Endothelial cell (in vitro differentiated cells): ENCODE measurements around the gene KRTAP22-2. TPM values are rescaled to one million over a fixed set of nuclear protein-coding genes. Genes with fewer than 3 reads are reported as not detected.

Experiments
- DNase-seq: peaks from one replicate; pipeline ENCODE4 v3.0.0; 2021; ENCODE audit warnings: low spot score
- H3K27ac Mint-ChIP-seq: one replicate; pipeline ENCODE4 v1.8.0; 2021; ENCODE audit warnings: mixed read lengths, inconsistent platforms; ENCODE audit not compliant: unreplicated experiment
- H3K27me3 Mint-ChIP-seq: one replicate; pipeline ENCODE4 v1.8.0; 2021; ENCODE audit warnings: mild to moderate bottlenecking, moderate library complexity, mixed read lengths, inconsistent platforms; ENCODE audit not compliant: unreplicated experiment
- H3K36me3 Mint-ChIP-seq: one replicate; pipeline ENCODE4 v1.8.0; 2021; ENCODE audit warnings: mild to moderate bottlenecking, low read depth, mixed read lengths, inconsistent platforms; ENCODE audit not compliant: unreplicated experiment
- H3K4me1 Mint-ChIP-seq: one replicate; pipeline ENCODE4 v1.8.0; 2021; ENCODE audit warnings: mild to moderate bottlenecking, mixed read lengths, inconsistent platforms; ENCODE audit not compliant: unreplicated experiment
- H3K4me3 Mint-ChIP-seq: one replicate; pipeline ENCODE4 v1.8.0; 2021; ENCODE audit warnings: mild to moderate bottlenecking, mixed read lengths, inconsistent platforms; ENCODE audit not compliant: unreplicated experiment
- H3K9me3 Mint-ChIP-seq: one replicate; pipeline ENCODE4 v1.8.0; 2021; ENCODE audit warnings: mixed read lengths, inconsistent platforms; ENCODE audit not compliant: unreplicated experiment
- CTCF ChIP-seq: fragments of 200-600 bp; sonication (generic); IDR thresholded peaks from one replicate; pipeline ENCODE4 v1.5.0; 2021; ENCODE audit warnings: antibody characterized with exemption; ENCODE audit not compliant: unreplicated experiment
- long read RNA-seq: library from polyadenylated mRNA; unstranded; transcript quantifications from one replicate; pipeline ENCODE4 v2.0.0, GENCODE V29; 2020; ENCODE audit not compliant: unreplicated experiment
- total RNA-seq: library from RNA; stranded (reverse); fragmentation: NEBNext Ultra II Directional; extraction: Animal tissue kit (Norgen Biotek cat#: 25700); gene quantifications from one replicate; pipeline ENCODE4 v1.2.1, GENCODE V29; 2021; ENCODE audit not compliant: unreplicated experiment

The KRTAP22-2 gene
- not detected for total RNA-seq
- long read RNA-seq = 0 reads

GRCh38 chr21:30590297-30590696, at the start of gene KRTAP22-2:
KRTAP22-2 (minus strand) TSS chr21:30590397.
- Mint-ChIP-seq H3K4me3 (no peak within 1 kb of the TSS), H3K27me3 (no peaks in the 10 kb centered on the region), H3K9me3 (no peaks in the 10 kb centered on the region), H3K36me3 (no peaks in the 10 kb centered on the region), H3K4me1 (no peaks in the 10 kb centered on the region), H3K27ac (no peak within 1 kb of the TSS)
- DNase-seq = no peak
- TF ChIP-seq CTCF = no peak

- no peak overlapping the region for H3K4me3 Mint-ChIP-seq
- DNase-seq = no peak
- H3K4me1 Mint-ChIP-seq = no peaks in the 10 kb centered on the region
- H3K9me3 Mint-ChIP-seq = no peaks in the 10 kb centered on the region
- no peaks in the 10 kb centered on the region for H3K27me3 Mint-ChIP-seq
- no peak overlapping the region for H3K27ac Mint-ChIP-seq
- H3K36me3 Mint-ChIP-seq = no peaks in the 10 kb centered on the region
- TF ChIP-seq CTCF = no peak
These were observed 48.5 kb upstream of the KRTAP22-2 start for GRCh38 chr21:30638686-30639085.

- Mint-ChIP-seq H3K27ac (no peak within 1 kb of the TSS), H3K36me3 (no peaks in the 10 kb centered on the region), H3K4me1 (no peaks in the 10 kb centered on the region), H3K27me3 (no peaks in the 10 kb centered on the region), H3K4me3 (no peak within 1 kb of the TSS), H3K9me3 (no peaks in the 10 kb centered on the region)
- DNase-seq = no peak
- no peak for TF ChIP-seq CTCF
These were observed 44.7 kb upstream of the KRTAP22-2 start, which contains the start of gene KRTAP20-2 for GRCh38 chr21:30634906-30635305. KRTAP20-2 (plus strand) TSS chr21:30635206; CDS start chr21:30635264, 58 bp downstream.

GRCh38 chr21:30629200-30629599, 39.0 kb upstream of the KRTAP22-2 start:
- H3K27ac Mint-ChIP-seq = no peak overlapping the region
- H3K9me3 Mint-ChIP-seq = peaks cover 8% of the 10 kb centered on the region
- peaks cover 15% of the 10 kb centered on the region for H3K36me3 Mint-ChIP-seq
- TF ChIP-seq CTCF = no peak
- H3K4me3 Mint-ChIP-seq = no peak overlapping the region
- no peaks in the 10 kb centered on the region for H3K4me1 Mint-ChIP-seq
- H3K27me3 Mint-ChIP-seq = no peaks in the 10 kb centered on the region
- DNase-seq = no peak

- H3K9me3 Mint-ChIP-seq = peaks cover 8% of the 10 kb centered on the region
- DNase-seq = no peak
- peaks cover 15% of the 10 kb centered on the region for H3K36me3 Mint-ChIP-seq
- H3K27me3 Mint-ChIP-seq = no peaks in the 10 kb centered on the region
- H3K27ac Mint-ChIP-seq = no peak overlapping the region
- no peak overlapping the region for H3K4me3 Mint-ChIP-seq
- TF ChIP-seq CTCF = no peak
- H3K4me1 Mint-ChIP-seq = no peaks in the 10 kb centered on the region
These were observed 37.9 kb upstream of the KRTAP22-2 start for GRCh38 chr21:30628109-30628508.
